Right lung (tissue), 10 donors: ENCODE measurements around the gene SHB. TPM values are rescaled to one million over a fixed set of nuclear protein-coding genes. Genes with fewer than 3 reads are reported as not detected.

Source experiments
- DNase-seq, 2 donors: peaks; one replicate each; pipeline ENCODE4 v3.0.0-alpha.2; 2013
- long read RNA-seq, 8 donors: transcript quantifications; one replicate each; lab custom pipeline, GENCODE V29; 2026
- polyA plus RNA-seq, 5 donors: library from polyadenylated mRNA; unstranded; fragments of 120-200 nt; gene quantifications; one replicate each; pipeline versions ENCODE4 v1.2.1 to v1.2.3, GENCODE V29; 2013; ENCODE audit warnings: inconsistent platforms in 1 of 5, low replicate concordance in 1 of 5; ENCODE audit not compliant: insufficient read length in 5 of 5, insufficient read depth in 1 of 5

SHB gene
- polyA plus RNA-seq = 10 to 100 TPM; 14.6 to 24.9 (median 20.4) TPM
- long read RNA-seq, donor 1, transcript SHB-201 (6 exons, 2,783 nt) = major isoform, 18 of 26 reads
- long read RNA-seq, donor 1, partial matches to known transcripts = 8 of 26 reads
- long read RNA-seq, donor 1, other reads (novel, unspliced or antisense) = 0 of 26 reads
- long read RNA-seq, donor 2, transcript SHB-201 (6 exons, 2,783 nt) = major isoform, 8 of 17 reads
- long read RNA-seq, donor 2, partial matches to known transcripts = 9 of 17 reads
- long read RNA-seq, donor 2, other reads (novel, unspliced or antisense) = 0 of 17 reads
- long read RNA-seq, donor 3, transcript SHB-201 (6 exons, 2,783 nt) = major isoform, 9 of 9 reads
- long read RNA-seq, donor 3, partial matches to known transcripts = 0 of 9 reads
- long read RNA-seq, donor 3, other reads (novel, unspliced or antisense) = 0 of 9 reads
- long read RNA-seq, donor 4, transcript SHB-201 (6 exons, 2,783 nt) = major isoform, 7 of 7 reads
- long read RNA-seq, donor 4, partial matches to known transcripts = 0 of 7 reads
- long read RNA-seq, donor 4, other reads (novel, unspliced or antisense) = 0 of 7 reads
- long read RNA-seq, donor 5, transcript SHB-201 (6 exons, 2,783 nt) = major isoform, 9 of 21 reads
- long read RNA-seq, donor 5, partial matches to known transcripts = 12 of 21 reads
- long read RNA-seq, donor 5, other reads (novel, unspliced or antisense) = 0 of 21 reads
- long read RNA-seq, donor 6, transcript SHB-201 (6 exons, 2,783 nt) = major isoform, 11 of 21 reads
- long read RNA-seq, donor 6, partial matches to known transcripts = 10 of 21 reads
- long read RNA-seq, donor 6, other reads (novel, unspliced or antisense) = 0 of 21 reads
- long read RNA-seq, donor 7, transcript SHB-201 (6 exons, 2,783 nt) = major isoform, 6 of 6 reads
- long read RNA-seq, donor 7, partial matches to known transcripts = 0 of 6 reads
- long read RNA-seq, donor 7, other reads (novel, unspliced or antisense) = 0 of 6 reads
- long read RNA-seq, donor 8, transcript SHB-201 (6 exons, 2,783 nt) = major isoform, 5 of 5 reads
- long read RNA-seq, donor 8, partial matches to known transcripts = 0 of 5 reads
- long read RNA-seq, donor 8, other reads (novel, unspliced or antisense) = 0 of 5 reads

- DNase-seq = peak; percentile 70 to 75
Observed at GRCh38 chr9:38068701-38069628, at the start of gene SHB. TSS of gene SHB (minus strand) at chr9:38069227. CDS start at chr9:38068645, 582 bp downstream.

- DNase-seq = peak; percentile 4 to 12
Observed at GRCh38 chr9:38117651-38118050, 48.6 kb upstream of the SHB start.

- DNase-seq = no peak
Observed at GRCh38 chr9:38114905-38115304, 45.9 kb upstream of the SHB start.

GRCh38 chr9:38112456-38112855 lies 43.4 kb upstream of the SHB start:
- no peak for DNase-seq

- DNase-seq = no peak
Observed at GRCh38 chr9:38112049-38112448, 43.0 kb upstream of the SHB start.

- DNase-seq = no peak
Observed at GRCh38 chr9:38110476-38110875, 41.4 kb upstream of the SHB start.

- DNase-seq = no peak
Observed at GRCh38 chr9:38109601-38110000, 40.6 kb upstream of the SHB start.

GRCh38 chr9:38108326-38108725 lies 39.3 kb upstream of the SHB start:
- DNase-seq = no peak

- DNase-seq = no peak
Observed at GRCh38 chr9:38107811-38108304, 38.8 kb upstream of the SHB start.

GRCh38 chr9:38107405-38107804 lies 38.4 kb upstream of the SHB start:
- DNase-seq = no peak

GRCh38 chr9:38106488-38106887 lies 37.5 kb upstream of the SHB start:
- no peak for DNase-seq

- DNase-seq = no peak
Observed at GRCh38 chr9:38103340-38103739, 34.3 kb upstream of the SHB start.

GRCh38 chr9:38101423-38101822 lies 32.4 kb upstream of the SHB start:
- DNase-seq = no peak

- DNase-seq = no peak
Observed at GRCh38 chr9:38096238-38096805, 27.3 kb upstream of the SHB start.

GRCh38 chr9:38094165-38094564 lies 25.1 kb upstream of the SHB start:
- DNase-seq = no peak

GRCh38 chr9:38092656-38093055 lies 23.6 kb upstream of the SHB start:
- DNase-seq = no peak

GRCh38 chr9:38092200-38092524 lies 23.1 kb upstream of the SHB start:
- DNase-seq = no peak

- DNase-seq = no peak
Observed at GRCh38 chr9:38091310-38092199, 22.5 kb upstream of the SHB start.

- DNase-seq = no peak
Observed at GRCh38 chr9:38090170-38090569, 21.1 kb upstream of the SHB start.
